LHCN-M2 (cell line): ENCODE results near the gene PLPP7. TPM values are rescaled to one million over a fixed set of nuclear protein-coding genes. Genes with fewer than 3 reads are reported as not detected.
"Not testable (repeated sequence)": the region's sequence is repeated elsewhere in the genome, so short reads cannot be mapped to it uniquely, and the experiment has no call there.

ENCODE experiments used
- DNase-seq: peaks from one replicate; pipeline ENCODE4 v3.0.0-alpha.2; 2012; ENCODE audit warnings: low read depth
- polyA plus RNA-seq: library from polyadenylated mRNA; unstranded; fragments of >200 nt; gene quantifications from one replicate; pipeline ENCODE4 v1.2.1, GENCODE V29; 2012; ENCODE audit warnings: missing spikeins
- total RNA-seq: library from RNA; depleted of rRNA; stranded (reverse); fragments of >200 nt; gene quantifications from 2 replicates; pipeline ENCODE4 v1.2.3, GENCODE V29; 2014; rRNA removed

Gene PLPP7
- total RNA-seq: 19.9 and 22.4 TPM in 2 replicates
- 12.1 TPM for polyA plus RNA-seq

DNA sequence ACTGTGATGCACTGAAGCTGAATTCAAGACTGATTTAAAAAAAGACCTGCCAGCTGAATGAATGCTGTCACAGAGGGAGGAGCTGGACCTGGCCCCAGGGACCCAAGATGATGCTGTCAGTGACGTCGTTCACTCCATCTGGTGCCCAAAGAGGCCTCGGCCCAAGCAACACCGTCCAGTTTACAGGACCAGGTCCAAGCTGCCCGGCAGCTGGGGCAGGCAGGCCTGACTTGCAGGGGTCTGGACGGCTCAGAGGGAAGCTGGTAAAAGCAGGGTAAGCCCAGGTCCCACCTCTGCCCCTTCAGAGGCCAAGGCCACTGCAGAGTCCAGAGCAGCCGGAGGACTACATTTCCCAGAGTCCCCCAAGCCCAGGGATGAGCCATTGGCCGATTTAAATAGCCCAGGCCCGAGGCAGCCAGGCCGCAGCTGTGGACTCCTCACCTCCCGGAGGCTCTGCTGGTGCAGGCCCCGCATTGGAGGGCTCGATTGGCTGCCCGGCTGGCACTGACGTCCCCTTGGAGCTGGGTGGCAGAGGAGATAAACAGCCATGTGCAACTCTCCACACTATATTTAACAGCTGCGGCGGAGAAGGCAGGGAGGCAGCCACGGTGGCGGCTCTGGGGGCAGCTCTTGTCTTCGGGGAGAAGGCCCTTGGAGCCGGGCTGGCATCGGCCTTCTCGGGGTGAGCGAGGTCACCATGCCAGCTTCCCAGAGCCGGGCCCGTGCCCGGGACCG is at the start of gene PLPP7:
TSS of gene PLPP7 (plus strand) at position 423 of the 735 bp plus-strand sequence. CDS start at position 698, 275 bp downstream.
- peak; percentile 83 for DNase-seq

GRCh38 chr9:131240047-131240921 is 49.2 kb upstream of the PLPP7 start:
- no peak for DNase-seq

- not testable (repeated sequence) for DNase-seq
These were observed 45.2 kb upstream of the PLPP7 start for GRCh38 chr9:131244331-131244730.

- DNase-seq: no peak
These were observed 42.9 kb upstream of the PLPP7 start for GRCh38 chr9:131246618-131247017.

DNA sequence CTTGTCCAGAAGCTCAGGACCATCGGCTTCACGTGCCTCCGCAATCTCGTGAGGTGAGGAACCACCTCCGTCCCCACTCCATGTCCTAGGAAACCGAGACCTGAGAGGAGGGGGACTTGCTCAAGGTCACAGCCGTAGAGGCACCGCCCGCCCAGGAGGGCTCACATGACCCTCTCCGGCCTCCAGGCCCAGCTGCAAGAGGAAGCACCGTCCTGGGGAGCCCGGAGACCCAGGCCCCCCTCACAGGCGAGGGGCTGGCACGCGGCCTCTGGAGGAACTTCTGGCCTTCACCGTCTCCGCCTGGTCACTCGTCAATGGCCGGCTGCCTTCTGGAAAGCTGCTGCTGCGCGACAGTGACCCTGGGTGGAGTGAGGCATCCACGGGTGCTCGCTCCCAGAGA is 37.4 kb upstream of the PLPP7 start:
- no peak for DNase-seq

- DNase-seq: no peak
These were observed 35.5 kb upstream of the PLPP7 start for GRCh38 chr9:131253891-131254491.

DNA sequence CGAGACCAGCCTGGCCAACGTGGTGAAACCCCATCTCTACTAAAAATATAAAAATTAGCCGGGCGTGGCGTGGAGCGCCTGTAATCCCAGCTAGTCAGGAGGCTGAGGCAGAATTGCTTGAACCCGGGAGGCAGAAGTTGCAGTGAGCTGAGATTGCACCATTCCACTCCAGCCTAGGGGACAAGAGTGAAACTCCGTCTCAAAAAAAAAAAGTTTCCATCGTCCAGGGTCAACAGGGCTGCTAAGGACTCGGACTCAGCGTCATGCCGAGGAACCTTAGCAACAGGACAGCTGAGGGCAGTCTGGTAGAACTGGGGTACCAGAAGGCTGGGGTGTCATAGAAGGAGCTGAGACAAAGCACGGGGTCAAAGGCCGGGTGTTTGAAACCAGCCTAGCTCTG is 34.9 kb upstream of the PLPP7 start:
- no peak for DNase-seq

DNA sequence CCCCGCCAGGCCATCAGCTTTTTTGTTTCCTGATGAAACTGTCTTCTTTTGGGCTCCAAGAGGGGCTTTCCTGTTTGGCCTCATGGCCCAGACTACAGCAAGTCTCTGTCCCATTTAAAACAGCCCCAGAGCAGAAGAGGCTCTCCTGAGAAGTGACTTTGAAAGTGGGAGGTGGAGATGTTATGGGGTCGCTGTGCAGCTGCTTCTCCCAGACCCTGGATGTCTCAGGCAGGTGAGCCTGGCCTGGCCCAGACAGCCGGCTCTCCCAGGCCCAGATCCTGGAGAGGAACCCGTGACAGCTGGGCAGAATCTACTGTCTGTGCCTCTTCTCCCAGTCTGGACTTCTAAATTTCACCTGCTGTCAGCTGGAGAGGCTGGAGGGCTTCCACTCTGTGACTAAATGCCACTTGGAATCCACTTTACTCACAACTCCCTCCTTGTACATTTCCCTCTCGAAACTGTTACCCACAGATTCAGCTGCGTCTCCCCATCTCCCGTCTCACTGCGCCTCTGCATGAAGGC is 33.8 kb upstream of the PLPP7 start:
- no peak for DNase-seq

DNA sequence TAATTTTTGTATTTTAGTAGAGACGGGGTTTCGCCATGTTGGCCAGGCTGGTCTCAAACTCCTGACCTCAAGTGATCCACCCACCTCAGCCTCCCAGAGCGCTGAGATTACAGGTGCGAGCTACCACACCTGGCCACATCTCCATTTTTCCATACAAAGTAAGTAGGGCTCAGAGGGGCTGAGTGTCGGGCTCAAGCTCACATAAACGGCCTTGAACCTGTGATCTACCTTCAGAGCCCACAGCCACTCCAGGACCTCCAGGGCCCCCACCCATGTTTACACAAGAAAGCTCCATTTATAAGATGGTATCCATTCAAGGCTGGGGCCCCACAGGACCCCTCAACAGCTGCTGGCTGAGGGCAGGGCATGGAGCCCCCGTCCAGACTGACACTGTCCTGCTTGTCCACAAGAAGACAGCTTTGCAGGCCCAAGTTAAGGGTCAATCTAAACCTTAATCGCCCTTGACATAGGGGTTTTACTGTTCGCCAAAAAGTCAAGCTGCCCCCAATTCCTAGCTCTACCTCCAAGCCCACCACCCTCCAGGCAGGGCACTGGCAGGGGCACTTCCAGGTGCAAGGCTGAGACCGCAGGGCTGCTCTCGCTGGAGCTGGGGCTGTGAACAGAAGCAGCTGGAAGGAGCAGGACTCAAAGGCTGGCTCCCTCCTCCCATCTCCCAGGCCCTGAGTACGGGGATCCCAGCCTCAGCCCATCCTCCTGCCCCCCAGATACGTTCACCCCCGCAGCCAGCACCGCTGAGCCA is 32.1 kb upstream of the PLPP7 start:
- no peak for DNase-seq

DNA sequence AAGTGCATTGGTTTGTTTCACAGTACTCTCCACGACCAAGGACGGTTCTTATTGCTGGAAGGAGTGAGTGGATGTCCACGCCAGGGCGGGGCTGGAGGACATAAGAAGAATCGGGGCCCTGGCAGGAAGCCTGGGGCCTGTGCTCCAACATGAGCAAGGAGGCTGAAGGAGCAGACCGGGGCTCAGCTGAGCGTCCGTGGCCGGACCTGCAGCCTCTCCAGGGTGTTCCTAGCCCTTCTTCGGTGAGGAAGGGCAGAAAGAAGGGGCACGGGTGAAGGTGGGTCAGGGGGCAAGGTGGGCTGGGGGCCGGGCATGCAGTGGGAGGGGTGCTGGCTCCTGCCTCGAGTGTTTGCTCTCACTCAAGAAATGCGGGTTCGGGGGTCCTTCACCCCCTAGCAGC is 31.3 kb upstream of the PLPP7 start:
- no peak for DNase-seq

DNA sequence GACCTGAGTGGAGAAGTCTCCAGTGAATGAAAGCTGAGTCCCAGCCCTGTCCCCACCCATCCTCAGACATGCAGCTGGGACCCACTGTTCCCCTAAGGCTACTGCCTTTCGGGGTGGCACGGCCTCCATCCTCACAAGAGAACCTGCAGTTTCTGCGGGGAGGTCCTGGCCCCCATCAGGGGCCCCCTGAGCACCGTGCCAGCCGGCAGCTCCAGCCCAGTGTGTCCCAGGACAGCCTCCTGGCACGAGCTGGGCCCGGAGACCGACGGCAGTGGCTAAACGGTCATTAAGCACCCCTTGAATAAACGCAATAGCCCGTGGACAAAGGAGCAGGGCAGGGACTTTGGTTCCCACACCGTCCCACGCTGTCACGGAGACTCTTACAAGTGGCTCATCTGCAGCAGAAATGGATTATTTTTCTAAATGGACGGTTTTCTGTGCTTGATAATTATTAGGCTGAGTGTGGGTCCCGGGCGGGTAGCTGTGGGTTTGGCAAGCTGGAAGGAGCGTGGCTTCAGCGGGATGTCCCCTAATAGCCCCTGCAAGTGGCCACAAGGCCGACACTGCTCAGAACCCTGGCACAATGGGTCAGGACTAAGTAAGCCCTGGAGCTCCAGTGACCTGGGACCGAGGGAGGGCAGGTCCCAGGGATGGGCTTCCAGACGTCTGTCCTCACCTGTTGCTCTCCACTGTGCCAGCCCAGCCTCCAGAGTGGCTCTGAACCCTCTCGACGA is 30.7 kb upstream of the PLPP7 start:
- no peak for DNase-seq

- no peak for DNase-seq
These were observed 30.1 kb upstream of the PLPP7 start for GRCh38 chr9:131259432-131259898.

GRCh38 chr9:131259916-131260597 is 29.5 kb upstream of the PLPP7 start:
- no peak for DNase-seq

GRCh38 chr9:131260751-131261452 is 28.6 kb upstream of the PLPP7 start:
- DNase-seq: no peak

GRCh38 chr9:131262327-131263032 is 27.0 kb upstream of the PLPP7 start:
- DNase-seq: no peak

DNA sequence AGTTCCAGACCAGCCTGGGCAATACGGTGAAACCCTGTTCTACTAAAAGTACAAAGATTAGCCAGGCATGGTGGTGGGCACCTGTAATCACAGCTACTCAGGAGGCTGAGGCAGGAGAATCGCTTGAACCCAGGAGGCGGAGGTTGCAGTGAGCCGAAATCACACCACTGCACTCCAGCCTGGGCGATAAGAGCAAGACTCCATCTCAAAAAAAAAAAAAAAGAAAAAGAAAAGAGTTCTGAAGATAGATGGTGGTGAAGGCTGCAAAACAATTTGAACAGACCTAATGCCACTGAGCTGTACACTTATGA is 26.5 kb upstream of the PLPP7 start:
- DNase-seq: not testable (repeated sequence)

GRCh38 chr9:131263701-131264100 is 25.8 kb upstream of the PLPP7 start:
- no peak for DNase-seq

- DNase-seq: no peak
These were observed 25.3 kb upstream of the PLPP7 start for GRCh38 chr9:131264231-131264630.
